ENCODE results near the gene MAIP1.

DNA sequence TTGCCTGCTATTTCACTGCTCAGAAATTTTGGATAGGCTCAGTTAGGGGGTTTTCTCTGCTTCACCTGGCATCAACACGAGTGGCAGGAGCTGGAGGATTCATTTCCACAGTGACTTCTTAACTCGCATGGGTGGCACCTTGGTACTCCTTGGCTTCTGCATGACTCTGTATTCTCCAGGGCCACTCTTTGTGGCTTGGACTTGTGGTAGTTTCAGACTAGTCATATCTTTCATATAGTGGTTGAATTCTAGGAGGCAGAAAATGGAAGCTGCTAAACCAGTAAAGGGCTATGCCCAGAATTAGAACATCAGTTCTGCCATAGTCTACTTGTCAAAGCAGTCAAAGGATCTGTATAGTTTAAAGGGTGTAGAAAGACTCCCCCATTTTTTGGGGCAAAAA is 6.8 kb downstream of the MAIP1 start:
- TF ChIP-seq CTCF (IDR thresholded peaks at IDR 0.05), result no peak
- TF ChIP-seq ZFX (IDR thresholded peaks at IDR 0.05; ENCODE audit: borderline replicate concordance), result no peak
